NCI-H2196 (cell line): ENCODE data around the gene GAB2.
A peak's percentile ranks its signal among the peaks of the same experiment; 100 is the strongest.
"Not testable (repeated sequence)": the region's sequence is repeated elsewhere in the genome, so short reads cannot be mapped to it uniquely, and the experiment has no call there.

Experiments
- DNase-seq: peaks from one replicate; lab custom pipeline; 2025; ENCODE audit not compliant: unreplicated experiment; lab: John Stamatoyannopoulos, UW

Gene GAB2

GRCh38 chr11:78257654-78258053, 160.0 kb downstream of the GAB2 start:
- no peak for DNase-seq

GRCh38 chr11:78256962-78257361, 160.7 kb downstream of the GAB2 start:
- no peak for DNase-seq

- DNase-seq = no peak
Observed at GRCh38 chr11:78255919-78256318, 161.7 kb downstream of the GAB2 start.

GRCh38 chr11:78254268-78254667, 163.4 kb downstream of the GAB2 start:
- DNase-seq = no peak

GRCh38 chr11:78253797-78254196, 163.8 kb downstream of the GAB2 start:
- no peak for DNase-seq

- DNase-seq = no peak
Observed at GRCh38 chr11:78251083-78251775, 166.4 kb downstream of the GAB2 start.

- DNase-seq = no peak
Observed at GRCh38 chr11:78250099-78250498, 167.5 kb downstream of the GAB2 start.

- no peak for DNase-seq
Observed at GRCh38 chr11:78248903-78249302, 168.7 kb downstream of the GAB2 start.

- no peak for DNase-seq
Observed at GRCh38 chr11:78248191-78248590, 169.4 kb downstream of the GAB2 start.

GRCh38 chr11:78244546-78245255, 172.9 kb downstream of the GAB2 start:
- no peak for DNase-seq

- DNase-seq = no peak
Observed at GRCh38 chr11:78244080-78244479, 173.5 kb downstream of the GAB2 start.

- no peak for DNase-seq
Observed at GRCh38 chr11:78241475-78241874, 176.1 kb downstream of the GAB2 start.

- DNase-seq = no peak
Observed at GRCh38 chr11:78239781-78240180, 177.8 kb downstream of the GAB2 start.

GRCh38 chr11:78237293-78238046, 180.2 kb downstream of the GAB2 start:
- DNase-seq = no peak

- no peak for DNase-seq
Observed at GRCh38 chr11:78234006-78234405, 183.6 kb downstream of the GAB2 start.

GRCh38 chr11:78233046-78233445, 184.6 kb downstream of the GAB2 start:
- DNase-seq = not testable (repeated sequence)

GRCh38 chr11:78231962-78232501, 185.6 kb downstream of the GAB2 start:
- DNase-seq = no peak

- no peak for DNase-seq
Observed at GRCh38 chr11:78230161-78230877, 187.3 kb downstream of the GAB2 start.

- no peak for DNase-seq
Observed at GRCh38 chr11:78229106-78229505, 188.5 kb downstream of the GAB2 start.

GRCh38 chr11:78228467-78228866, 189.2 kb downstream of the GAB2 start:
- peak; percentile 74 for DNase-seq

GRCh38 chr11:78227921-78228320, 189.7 kb downstream of the GAB2 start:
- DNase-seq = no peak
